Hematopoietic multipotent progenitor cell (in vitro differentiated cells): Measurements from ENCODE around the gene AGBL2. TPM values are rescaled to one million over a fixed set of nuclear protein-coding genes. Genes with fewer than 3 reads are reported as not detected.
A peak's percentile ranks its signal among the peaks of the same experiment; 100 is the strongest.
"Not testable (repeated sequence)": the region's sequence is repeated elsewhere in the genome, so short reads cannot be mapped to it uniquely, and the experiment has no call there.

ENCODE experiments used
- DNase-seq, 3 donors: peaks; one replicate each; pipeline ENCODE4 v3.0.0-alpha.2; 2011 to 2015; ENCODE audit warnings: low read depth in 2 of 3, low spot score in 2 of 3
- total RNA-seq: library from RNA; depleted of rRNA; stranded (reverse); fragments of >200 nt; gene quantifications from one replicate; pipeline ENCODE4 v1.2.3, GENCODE V29; 2012

The AGBL2 gene
- total RNA-seq, 1 donor = 1.9 TPM

- no peak for DNase-seq
Measured at GRCh38 chr11:47705721-47706120, 9.4 kb downstream of the AGBL2 start.

- no peak for DNase-seq
Measured at GRCh38 chr11:47691979-47692378, 23.2 kb downstream of the AGBL2 start.

GRCh38 chr11:47689480-47689879 is 25.7 kb downstream of the AGBL2 start:
- no peak for DNase-seq

- DNase-seq = no peak
Measured at GRCh38 chr11:47688991-47689390, 26.2 kb downstream of the AGBL2 start.

GRCh38 chr11:47688111-47688510 is 27.1 kb downstream of the AGBL2 start:
- no peak for DNase-seq

GRCh38 chr11:47686704-47687103 is 28.5 kb downstream of the AGBL2 start:
- DNase-seq = not testable (repeated sequence)

GRCh38 chr11:47686151-47686550 is 29.0 kb downstream of the AGBL2 start:
- no peak for DNase-seq

GRCh38 chr11:47675851-47676250 is 39.3 kb downstream of the AGBL2 start:
- no peak for DNase-seq

GRCh38 chr11:47672283-47672730 is 42.9 kb downstream of the AGBL2 start:
- no peak for DNase-seq

GRCh38 chr11:47669856-47670255 is 45.3 kb downstream of the AGBL2 start:
- no peak for DNase-seq

- DNase-seq = no peak
Measured at GRCh38 chr11:47668665-47669064, 46.5 kb downstream of the AGBL2 start.

- no peak for DNase-seq
Measured at GRCh38 chr11:47667555-47667954, 47.6 kb downstream of the AGBL2 start.

GRCh38 chr11:47667135-47667534 is 48.0 kb downstream of the AGBL2 start:
- DNase-seq = no peak

GRCh38 chr11:47664936-47665335 is 50.2 kb downstream of the AGBL2 start:
- not testable (repeated sequence) for DNase-seq

GRCh38 chr11:47661245-47661644 is 53.9 kb downstream of the AGBL2 start:
- no peak for DNase-seq

- DNase-seq = no peak
Measured at GRCh38 chr11:47659276-47659675, 55.9 kb downstream of the AGBL2 start.

GRCh38 chr11:47656260-47656885 is 58.8 kb downstream of the AGBL2 start:
- DNase-seq = no peak

GRCh38 chr11:47651818-47652469 is 63.2 kb downstream of the AGBL2 start:
- DNase-seq = no peak

GRCh38 chr11:47649276-47649675 is 65.9 kb downstream of the AGBL2 start:
- no peak for DNase-seq

- DNase-seq = no peak
Measured at GRCh38 chr11:47646019-47646418, 69.2 kb downstream of the AGBL2 start.

- no peak for DNase-seq
Measured at GRCh38 chr11:47645500-47645899, 69.7 kb downstream of the AGBL2 start.

- DNase-seq = peak; percentile 95 to 98 (median 97)
Measured at GRCh38 chr11:47642099-47642855, 72.9 kb downstream of the AGBL2 start, which contains the start of gene MTCH2. Gene MTCH2, minus strand, starts transcription at chr11:47642559. Its CDS starts 94 bp downstream, at chr11:47642465.
